NCI-H526 treated with DMSO at 0.1 percent for 48 hours (cell line): Measurements from ENCODE around the gene STARD10.

Experiments used
- DNase-seq: peaks from one replicate; lab custom pipeline; 2025; lab: John Stamatoyannopoulos, UW

The STARD10 gene

DNA sequence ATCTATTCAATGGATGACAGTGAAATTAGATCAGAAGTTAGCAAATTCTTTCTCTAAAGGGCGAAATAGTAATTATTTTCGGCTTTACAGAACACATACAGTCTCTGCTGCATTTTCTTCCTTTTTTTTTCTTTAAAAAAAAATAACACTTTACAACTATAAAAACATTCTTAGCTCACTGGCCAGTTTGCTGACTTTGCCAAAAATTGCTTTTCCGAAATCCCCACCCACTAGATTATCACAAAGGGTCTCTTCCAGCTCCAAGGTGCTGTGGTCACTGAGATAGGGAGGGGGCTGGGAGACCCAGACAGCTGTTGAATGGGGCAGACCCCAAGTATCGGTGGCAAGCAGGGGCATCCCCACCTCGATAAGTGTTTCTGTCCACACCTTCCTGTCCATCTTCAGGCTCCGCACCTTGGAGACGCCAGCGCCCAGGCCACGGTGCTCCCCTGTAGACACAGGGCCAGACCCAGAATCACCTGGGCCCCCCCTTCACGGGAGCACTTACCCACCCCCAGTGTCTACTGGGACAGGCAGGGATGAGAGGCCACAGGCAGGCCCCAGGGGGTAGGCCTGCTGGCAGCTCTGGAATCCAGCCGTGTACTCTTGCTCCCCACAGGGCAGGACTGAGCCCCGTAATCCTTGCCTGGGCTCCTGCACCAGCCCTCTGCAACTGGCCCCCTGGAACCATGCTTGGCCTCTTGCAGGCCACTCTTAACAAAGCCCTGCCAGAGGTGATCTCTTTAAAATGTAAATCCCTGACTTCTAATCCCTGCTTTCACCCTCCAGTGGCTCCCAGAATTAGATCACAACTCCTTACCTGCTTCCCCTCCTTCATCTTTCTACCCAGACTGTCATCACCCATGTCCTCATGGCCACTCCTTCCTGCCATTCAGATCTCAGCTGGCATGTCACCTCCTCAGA lies 88.1 kb downstream of the STARD10 start:
- no peak for DNase-seq

DNA sequence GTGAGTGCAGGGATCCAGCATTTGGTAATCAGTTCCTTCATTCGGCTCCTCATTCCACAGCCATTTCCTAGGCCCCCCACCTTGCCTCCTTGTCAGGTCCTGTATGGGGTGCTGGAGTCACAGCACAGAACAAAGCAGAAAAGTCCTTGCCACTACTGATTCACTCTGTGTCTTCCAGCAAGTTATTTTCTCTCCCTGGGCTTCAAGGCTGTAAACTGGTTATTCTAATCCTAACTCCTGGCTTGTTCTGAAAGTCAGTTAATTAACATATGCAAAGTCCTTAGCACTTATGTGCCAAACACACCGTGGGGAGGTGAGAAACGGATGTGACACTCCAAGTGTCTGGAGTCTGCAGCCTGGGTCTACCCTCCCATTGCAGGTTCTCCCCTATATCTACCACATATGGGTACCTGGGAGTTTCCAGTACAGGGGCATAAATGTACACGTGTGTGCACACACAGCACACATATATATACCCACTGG lies 89.0 kb downstream of the STARD10 start:
- no peak for DNase-seq
